HepG2 (cell line): ENCODE measurements around the gene TSHZ1. TPM values are rescaled to one million over a fixed set of nuclear protein-coding genes. Genes with fewer than 3 reads are reported as not detected.
A peak's percentile ranks its signal among the peaks of the same experiment; 100 is the strongest.

Experiments
- NAIF1 ChIP-seq: sonication (generic); formaldehyde crosslinking; IDR thresholded peaks from 2 replicates; pipeline ENCODE4 v1.5.0; 2020; ENCODE audit warnings: mild to moderate bottlenecking, missing genetic modification reagents, borderline replicate concordance
- NFE2L1 ChIP-seq: sonication (generic); formaldehyde crosslinking; IDR thresholded peaks from 2 replicates; pipeline ENCODE4 v1.4.0; 2020; ENCODE audit warnings: missing genetic modification reagents, mild to moderate bottlenecking, borderline replicate concordance
- SOX5 ChIP-seq: IDR thresholded peaks from 2 replicates; pipeline ENCODE4 v1.6.1; 2016; ENCODE audit warnings: borderline replicate concordance
- ZNF567 ChIP-seq: sonication (generic); formaldehyde crosslinking; IDR thresholded peaks from 2 replicates; pipeline ENCODE4 v1.8.1; 2023; ENCODE audit warnings: mild to moderate bottlenecking, missing genetic modification reagents, borderline replicate concordance
- polyA plus RNA-seq, 8 experiments: library from polyadenylated mRNA; depleted of rRNA in 3 of 8; stranded (reverse) in 7 of 8; unstranded in 1 of 8; fragments of >200 nt; fragmentation: Illumina TruSeq in 4 of 8; extraction: Trizol in 4 of 8; gene quantifications; 2 replicates each; pipeline versions ENCODE4 v1.2.1 to v1.2.3, GENCODE V29; 2011 to 2016; ENCODE audit warnings: low read depth in 4 of 8, missing spikeins in 1 of 8, mixed read lengths in 1 of 8; ENCODE audit not compliant: insufficient read depth in 1 of 8
- total RNA-seq, 5 experiments: library from RNA; depleted of rRNA; stranded (reverse); fragments of >200 nt; fragmentation: Illumina TruSeq; extraction: Trizol; gene quantifications; 2 replicates each; pipeline ENCODE4 v1.2.3, GENCODE V29; 2016; ENCODE audit warnings: low read depth in 1 of 5
- TF ChIP-seq, protein P1 (sequence below): sonication (generic); formaldehyde crosslinking; IDR thresholded peaks from 2 replicates; pipeline ENCODE4 v1.9.0; 2021; ENCODE audit warnings: mild to moderate bottlenecking, missing genetic modification reagents
- TF ChIP-seq, protein P2 (sequence below): sonication (generic); formaldehyde crosslinking; IDR thresholded peaks from 2 replicates; pipeline ENCODE4 v1.4.0; 2020; ENCODE audit warnings: mild to moderate bottlenecking, missing genetic modification reagents
- TF ChIP-seq, protein P3 (sequence below): sonication (generic); formaldehyde crosslinking; IDR thresholded peaks from 2 replicates; pipeline ENCODE4 v1.5.0; 2020; ENCODE audit warnings: mild to moderate bottlenecking, missing genetic modification reagents
- TF ChIP-seq, protein P4 (sequence below): sonication (generic); formaldehyde crosslinking; IDR thresholded peaks from 2 replicates; pipeline ENCODE4 v1.9.0; 2021; ENCODE audit warnings: missing genetic modification reagents, borderline replicate concordance
- TF ChIP-seq, protein P5 (sequence below): sonication (generic); formaldehyde crosslinking; IDR thresholded peaks from 2 replicates; pipeline ENCODE4 v1.5.0; 2020; ENCODE audit warnings: missing genetic modification reagents

Gene TSHZ1
- total and polyA plus RNA-seq, 2 of the 13 experiments (the other 11 are each of a cell fraction or from before 2014, with no cell fraction given): 2.5 to 2.7 TPM

DNA sequence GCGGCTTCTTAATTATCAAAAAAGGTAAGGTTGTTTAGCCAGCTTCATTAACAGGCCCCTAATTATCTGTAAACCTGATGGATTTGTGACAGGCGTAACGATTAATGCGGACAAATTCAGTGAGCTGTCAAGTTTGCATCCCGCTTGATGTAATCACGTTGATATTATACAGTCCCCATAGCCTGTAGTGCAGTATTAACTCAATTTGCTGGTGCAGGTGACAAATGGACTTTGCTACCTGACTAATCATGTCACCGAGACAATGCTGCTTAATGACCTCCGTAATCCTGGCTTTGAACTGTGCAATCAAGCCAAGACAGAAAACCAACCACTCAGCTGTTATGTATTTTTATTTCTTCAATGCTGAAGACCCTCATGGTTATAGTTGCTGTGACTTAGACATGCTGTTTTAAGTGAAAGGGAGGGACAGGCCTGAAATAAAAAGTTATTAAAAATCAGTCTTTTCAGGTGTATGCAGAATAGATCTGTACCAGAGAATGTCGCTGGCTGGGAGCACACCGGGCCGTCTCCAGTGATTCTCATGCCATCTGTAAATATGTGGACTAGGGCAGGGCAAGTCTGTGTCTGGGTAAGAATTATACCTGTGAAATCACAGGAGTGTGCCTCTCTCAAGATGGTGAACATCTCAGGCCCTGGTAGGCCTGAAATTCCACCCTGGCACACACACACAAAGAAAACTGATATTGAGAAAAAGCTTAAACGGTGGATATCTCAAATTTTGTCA is 4.3 kb downstream of the TSHZ1 start (continued):
- TF ChIP-seq, protein P1, sequence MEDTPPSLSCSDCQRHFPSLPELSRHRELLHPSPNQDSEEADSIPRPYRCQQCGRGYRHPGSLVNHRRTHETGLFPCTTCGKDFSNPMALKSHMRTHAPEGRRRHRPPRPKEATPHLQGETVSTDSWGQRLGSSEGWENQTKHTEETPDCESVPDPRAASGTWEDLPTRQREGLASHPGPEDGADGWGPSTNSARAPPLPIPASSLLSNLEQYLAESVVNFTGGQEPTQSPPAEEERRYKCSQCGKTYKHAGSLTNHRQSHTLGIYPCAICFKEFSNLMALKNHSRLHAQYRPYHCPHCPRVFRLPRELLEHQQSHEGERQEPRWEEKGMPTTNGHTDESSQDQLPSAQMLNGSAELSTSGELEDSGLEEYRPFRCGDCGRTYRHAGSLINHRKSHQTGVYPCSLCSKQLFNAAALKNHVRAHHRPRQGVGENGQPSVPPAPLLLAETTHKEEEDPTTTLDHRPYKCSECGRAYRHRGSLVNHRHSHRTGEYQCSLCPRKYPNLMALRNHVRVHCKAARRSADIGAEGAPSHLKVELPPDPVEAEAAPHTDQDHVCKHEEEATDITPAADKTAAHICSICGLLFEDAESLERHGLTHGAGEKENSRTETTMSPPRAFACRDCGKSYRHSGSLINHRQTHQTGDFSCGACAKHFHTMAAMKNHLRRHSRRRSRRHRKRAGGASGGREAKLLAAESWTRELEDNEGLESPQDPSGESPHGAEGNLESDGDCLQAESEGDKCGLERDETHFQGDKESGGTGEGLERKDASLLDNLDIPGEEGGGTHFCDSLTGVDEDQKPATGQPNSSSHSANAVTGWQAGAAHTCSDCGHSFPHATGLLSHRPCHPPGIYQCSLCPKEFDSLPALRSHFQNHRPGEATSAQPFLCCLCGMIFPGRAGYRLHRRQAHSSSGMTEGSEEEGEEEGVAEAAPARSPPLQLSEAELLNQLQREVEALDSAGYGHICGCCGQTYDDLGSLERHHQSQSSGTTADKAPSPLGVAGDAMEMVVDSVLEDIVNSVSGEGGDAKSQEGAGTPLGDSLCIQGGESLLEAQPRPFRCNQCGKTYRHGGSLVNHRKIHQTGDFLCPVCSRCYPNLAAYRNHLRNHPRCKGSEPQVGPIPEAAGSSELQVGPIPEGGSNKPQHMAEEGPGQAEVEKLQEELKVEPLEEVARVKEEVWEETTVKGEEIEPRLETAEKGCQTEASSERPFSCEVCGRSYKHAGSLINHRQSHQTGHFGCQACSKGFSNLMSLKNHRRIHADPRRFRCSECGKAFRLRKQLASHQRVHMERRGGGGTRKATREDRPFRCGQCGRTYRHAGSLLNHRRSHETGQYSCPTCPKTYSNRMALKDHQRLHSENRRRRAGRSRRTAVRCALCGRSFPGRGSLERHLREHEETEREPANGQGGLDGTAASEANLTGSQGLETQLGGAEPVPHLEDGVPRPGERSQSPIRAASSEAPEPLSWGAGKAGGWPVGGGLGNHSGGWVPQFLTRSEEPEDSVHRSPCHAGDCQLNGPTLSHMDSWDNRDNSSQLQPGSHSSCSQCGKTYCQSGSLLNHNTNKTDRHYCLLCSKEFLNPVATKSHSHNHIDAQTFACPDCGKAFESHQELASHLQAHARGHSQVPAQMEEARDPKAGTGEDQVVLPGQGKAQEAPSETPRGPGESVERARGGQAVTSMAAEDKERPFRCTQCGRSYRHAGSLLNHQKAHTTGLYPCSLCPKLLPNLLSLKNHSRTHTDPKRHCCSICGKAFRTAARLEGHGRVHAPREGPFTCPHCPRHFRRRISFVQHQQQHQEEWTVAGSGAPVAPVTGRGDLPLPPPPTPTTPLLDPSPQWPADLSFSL (CRISPR knock-in tag): no peak
- TF ChIP-seq ZNF567 (no peak), NFE2L1 (CRISPR knock-in tag) (no peak), SOX5 (CRISPR knock-in tag) (peak; percentile 59; the same call in 1 of the 2 replicates), NAIF1 (CRISPR knock-in tag) (no peak)
- TF ChIP-seq, protein P2, sequence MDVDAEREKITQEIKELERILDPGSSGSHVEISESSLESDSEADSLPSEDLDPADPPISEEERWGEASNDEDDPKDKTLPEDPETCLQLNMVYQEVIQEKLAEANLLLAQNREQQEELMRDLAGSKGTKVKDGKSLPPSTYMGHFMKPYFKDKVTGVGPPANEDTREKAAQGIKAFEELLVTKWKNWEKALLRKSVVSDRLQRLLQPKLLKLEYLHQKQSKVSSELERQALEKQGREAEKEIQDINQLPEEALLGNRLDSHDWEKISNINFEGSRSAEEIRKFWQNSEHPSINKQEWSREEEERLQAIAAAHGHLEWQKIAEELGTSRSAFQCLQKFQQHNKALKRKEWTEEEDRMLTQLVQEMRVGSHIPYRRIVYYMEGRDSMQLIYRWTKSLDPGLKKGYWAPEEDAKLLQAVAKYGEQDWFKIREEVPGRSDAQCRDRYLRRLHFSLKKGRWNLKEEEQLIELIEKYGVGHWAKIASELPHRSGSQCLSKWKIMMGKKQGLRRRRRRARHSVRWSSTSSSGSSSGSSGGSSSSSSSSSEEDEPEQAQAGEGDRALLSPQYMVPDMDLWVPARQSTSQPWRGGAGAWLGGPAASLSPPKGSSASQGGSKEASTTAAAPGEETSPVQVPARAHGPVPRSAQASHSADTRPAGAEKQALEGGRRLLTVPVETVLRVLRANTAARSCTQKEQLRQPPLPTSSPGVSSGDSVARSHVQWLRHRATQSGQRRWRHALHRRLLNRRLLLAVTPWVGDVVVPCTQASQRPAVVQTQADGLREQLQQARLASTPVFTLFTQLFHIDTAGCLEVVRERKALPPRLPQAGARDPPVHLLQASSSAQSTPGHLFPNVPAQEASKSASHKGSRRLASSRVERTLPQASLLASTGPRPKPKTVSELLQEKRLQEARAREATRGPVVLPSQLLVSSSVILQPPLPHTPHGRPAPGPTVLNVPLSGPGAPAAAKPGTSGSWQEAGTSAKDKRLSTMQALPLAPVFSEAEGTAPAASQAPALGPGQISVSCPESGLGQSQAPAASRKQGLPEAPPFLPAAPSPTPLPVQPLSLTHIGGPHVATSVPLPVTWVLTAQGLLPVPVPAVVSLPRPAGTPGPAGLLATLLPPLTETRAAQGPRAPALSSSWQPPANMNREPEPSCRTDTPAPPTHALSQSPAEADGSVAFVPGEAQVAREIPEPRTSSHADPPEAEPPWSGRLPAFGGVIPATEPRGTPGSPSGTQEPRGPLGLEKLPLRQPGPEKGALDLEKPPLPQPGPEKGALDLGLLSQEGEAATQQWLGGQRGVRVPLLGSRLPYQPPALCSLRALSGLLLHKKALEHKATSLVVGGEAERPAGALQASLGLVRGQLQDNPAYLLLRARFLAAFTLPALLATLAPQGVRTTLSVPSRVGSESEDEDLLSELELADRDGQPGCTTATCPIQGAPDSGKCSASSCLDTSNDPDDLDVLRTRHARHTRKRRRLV (CRISPR knock-in tag): no peak
- TF ChIP-seq, protein P3, sequence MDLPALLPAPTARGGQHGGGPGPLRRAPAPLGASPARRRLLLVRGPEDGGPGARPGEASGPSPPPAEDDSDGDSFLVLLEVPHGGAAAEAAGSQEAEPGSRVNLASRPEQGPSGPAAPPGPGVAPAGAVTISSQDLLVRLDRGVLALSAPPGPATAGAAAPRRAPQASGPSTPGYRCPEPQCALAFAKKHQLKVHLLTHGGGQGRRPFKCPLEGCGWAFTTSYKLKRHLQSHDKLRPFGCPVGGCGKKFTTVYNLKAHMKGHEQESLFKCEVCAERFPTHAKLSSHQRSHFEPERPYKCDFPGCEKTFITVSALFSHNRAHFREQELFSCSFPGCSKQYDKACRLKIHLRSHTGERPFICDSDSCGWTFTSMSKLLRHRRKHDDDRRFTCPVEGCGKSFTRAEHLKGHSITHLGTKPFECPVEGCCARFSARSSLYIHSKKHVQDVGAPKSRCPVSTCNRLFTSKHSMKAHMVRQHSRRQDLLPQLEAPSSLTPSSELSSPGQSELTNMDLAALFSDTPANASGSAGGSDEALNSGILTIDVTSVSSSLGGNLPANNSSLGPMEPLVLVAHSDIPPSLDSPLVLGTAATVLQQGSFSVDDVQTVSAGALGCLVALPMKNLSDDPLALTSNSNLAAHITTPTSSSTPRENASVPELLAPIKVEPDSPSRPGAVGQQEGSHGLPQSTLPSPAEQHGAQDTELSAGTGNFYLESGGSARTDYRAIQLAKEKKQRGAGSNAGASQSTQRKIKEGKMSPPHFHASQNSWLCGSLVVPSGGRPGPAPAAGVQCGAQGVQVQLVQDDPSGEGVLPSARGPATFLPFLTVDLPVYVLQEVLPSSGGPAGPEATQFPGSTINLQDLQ (CRISPR knock-in tag): no peak
- TF ChIP-seq, protein P4, sequence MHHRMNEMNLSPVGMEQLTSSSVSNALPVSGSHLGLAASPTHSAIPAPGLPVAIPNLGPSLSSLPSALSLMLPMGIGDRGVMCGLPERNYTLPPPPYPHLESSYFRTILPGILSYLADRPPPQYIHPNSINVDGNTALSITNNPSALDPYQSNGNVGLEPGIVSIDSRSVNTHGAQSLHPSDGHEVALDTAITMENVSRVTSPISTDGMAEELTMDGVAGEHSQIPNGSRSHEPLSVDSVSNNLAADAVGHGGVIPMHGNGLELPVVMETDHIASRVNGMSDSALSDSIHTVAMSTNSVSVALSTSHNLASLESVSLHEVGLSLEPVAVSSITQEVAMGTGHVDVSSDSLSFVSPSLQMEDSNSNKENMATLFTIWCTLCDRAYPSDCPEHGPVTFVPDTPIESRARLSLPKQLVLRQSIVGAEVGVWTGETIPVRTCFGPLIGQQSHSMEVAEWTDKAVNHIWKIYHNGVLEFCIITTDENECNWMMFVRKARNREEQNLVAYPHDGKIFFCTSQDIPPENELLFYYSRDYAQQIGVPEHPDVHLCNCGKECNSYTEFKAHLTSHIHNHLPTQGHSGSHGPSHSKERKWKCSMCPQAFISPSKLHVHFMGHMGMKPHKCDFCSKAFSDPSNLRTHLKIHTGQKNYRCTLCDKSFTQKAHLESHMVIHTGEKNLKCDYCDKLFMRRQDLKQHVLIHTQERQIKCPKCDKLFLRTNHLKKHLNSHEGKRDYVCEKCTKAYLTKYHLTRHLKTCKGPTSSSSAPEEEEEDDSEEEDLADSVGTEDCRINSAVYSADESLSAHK (CRISPR knock-in tag): no peak
- TF ChIP-seq, protein P5, sequence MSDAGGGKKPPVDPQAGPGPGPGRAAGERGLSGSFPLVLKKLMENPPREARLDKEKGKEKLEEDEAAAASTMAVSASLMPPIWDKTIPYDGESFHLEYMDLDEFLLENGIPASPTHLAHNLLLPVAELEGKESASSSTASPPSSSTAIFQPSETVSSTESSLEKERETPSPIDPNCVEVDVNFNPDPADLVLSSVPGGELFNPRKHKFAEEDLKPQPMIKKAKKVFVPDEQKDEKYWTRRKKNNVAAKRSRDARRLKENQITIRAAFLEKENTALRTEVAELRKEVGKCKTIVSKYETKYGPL (CRISPR knock-in tag): no peak
